C4-2B (cell line): Measurements from ENCODE around the gene KCNC1.

Experiments
- H3K27ac ChIP-seq: fragments of 450-650 bp; 2 replicates; pipeline ENCODE4 v1.5.1; 2017
- CTCF ChIP-seq: fragments of 450-650 bp; conservative IDR thresholded peaks from 2 replicates; pipeline ENCODE4 v1.5.1; 2017; ENCODE audit warnings: mild to moderate bottlenecking
- ZFX ChIP-seq: fragments of 450-650 bp; IDR thresholded peaks from 2 replicates; pipeline ENCODE4 v1.6.1; 2017

Gene KCNC1

GRCh38 chr11:17778352-17778751 is 43.8 kb downstream of the KCNC1 start:
- TF ChIP-seq CTCF, result no peak
- TF ChIP-seq ZFX, result no peak
- no peak overlapping the region for H3K27ac ChIP-seq

GRCh38 chr11:17778956-17779860 is 44.6 kb downstream of the KCNC1 start:
- no peak overlapping the region for H3K27ac ChIP-seq
- no peak for TF ChIP-seq CTCF
- TF ChIP-seq ZFX, result no peak

- no peak overlapping the region for H3K27ac ChIP-seq
- TF ChIP-seq CTCF, result no peak; the same call in 1 of the 2 replicates
- TF ChIP-seq ZFX, result no peak
These were observed 45.4 kb downstream of the KCNC1 start for GRCh38 chr11:17779861-17780594.

GRCh38 chr11:17780668-17781067 is 46.1 kb downstream of the KCNC1 start:
- H3K27ac ChIP-seq, result no peak overlapping the region
- TF ChIP-seq ZFX (no peak), CTCF (no peak)

GRCh38 chr11:17781221-17781620 is 46.6 kb downstream of the KCNC1 start:
- no peak overlapping the region for H3K27ac ChIP-seq
- TF ChIP-seq ZFX (no peak), CTCF (no peak)

GRCh38 chr11:17781626-17782025 is 47.0 kb downstream of the KCNC1 start:
- TF ChIP-seq CTCF (no peak), ZFX (no peak)
- no peak overlapping the region for H3K27ac ChIP-seq

- no peak overlapping the region for H3K27ac ChIP-seq
- TF ChIP-seq ZFX (no peak), CTCF (no peak)
These were observed 47.6 kb downstream of the KCNC1 start for GRCh38 chr11:17782145-17782544.
